ENCODE measurements around the gene COL28A1.

GRCh38 chr7:7354674-7355073 lies 181.0 kb downstream of the COL28A1 start:
- TF ChIP-seq EZH2 (IDR thresholded peaks at IDR 0.05), result no peak
- no peak for TF ChIP-seq POLR2AphosphoS5 (IDR thresholded peaks at IDR 0.05; ENCODE audit: borderline replicate concordance, low read depth, low read length)
- no peak for TF ChIP-seq FOXP2 (optimal IDR thresholded peaks at IDR 0.05; ENCODE audit: control extremely low read depth, extremely low read length, insufficient read depth)

Measured in SK-N-MC (cell line).